HTERT RPE-1 (cell line): Measurements from ENCODE around the gene GABRG2.

Experiments
- in situ Hi-C: fragments of 300-500 bp; cut with MboI; formaldehyde crosslinking; loops from 4 replicates; pipeline ENCODE4 v1.14.3; 2020; ENCODE audit warnings: low sequenced_read_pairs

GABRG2 gene

DNA sequence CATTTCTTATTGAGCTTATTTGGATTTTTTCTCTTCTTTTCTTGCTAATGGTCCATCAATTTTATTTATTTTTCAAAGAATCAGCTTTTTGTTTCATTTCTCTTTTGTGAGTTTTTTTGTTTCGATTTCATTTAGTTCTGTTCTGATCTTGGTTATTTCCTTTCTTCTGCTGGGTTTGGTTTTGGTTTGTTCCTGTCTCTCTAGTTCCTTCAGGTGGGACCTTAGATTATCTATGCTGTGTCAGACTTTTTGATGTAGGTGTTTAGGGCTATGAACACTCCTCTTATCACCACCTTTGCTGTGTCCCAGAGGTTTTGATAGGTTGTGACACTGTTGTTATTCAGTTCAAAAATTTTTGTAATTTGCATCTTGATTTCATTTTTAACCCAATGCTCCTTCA lies 119.8 kb downstream of the GABRG2 start:
- in situ Hi-C loops, result no loop called here

GRCh38 chr5:162189719-162190118 lies 122.1 kb downstream of the GABRG2 start:
- in situ Hi-C loops, result no loop called here

- in situ Hi-C loops, result no loop called here
These were observed 125.4 kb downstream of the GABRG2 start for GRCh38 chr5:162193012-162193411.

- in situ Hi-C loops, result no loop called here
These were observed 128.8 kb downstream of the GABRG2 start for GRCh38 chr5:162196351-162196750.

- in situ Hi-C loops, result no loop called here
These were observed 134.8 kb downstream of the GABRG2 start for GRCh38 chr5:162202285-162202880.
